ENCODE measurements around the gene CYP4A22. TPM values are rescaled to one million over a fixed set of nuclear protein-coding genes. Genes with fewer than 3 reads are reported as not detected.
"Not testable (repeated sequence)": the region's sequence is repeated elsewhere in the genome, so short reads cannot be mapped to it uniquely, and the experiment has no call there.

CYP4A22 gene
- total RNA-seq, 2 donors from 2014 or later: not detected

- intact Hi-C loops (cut with DNase I): no loop called here
- H3K9me3 ChIP-seq: no peaks in the 10 kb centered on the region
- H3K4me1 ChIP-seq (replicated peaks): no peaks in the 10 kb centered on the region
- no peaks in the 10 kb centered on the region for H3K36me3 ChIP-seq
- H3K27ac ChIP-seq: no peak overlapping the region
- TF ChIP-seq POLR2A (IDR thresholded peaks at IDR 0.05) (no peak), CTCF (IDR thresholded peaks at IDR 0.05) (no peak), POLR2AphosphoS5 (IDR thresholded peaks at IDR 0.05) (no peak)
- no peak for DNase-seq (ENCODE audit: low spot score)
- H3K4me3 ChIP-seq: no peak overlapping the region
- H3K27me3 ChIP-seq (replicated peaks; ENCODE audit: insufficient read depth): no peaks in the 10 kb centered on the region
- WGBS: 89% methylated on average over 4 of the region's 4 CpGs
Observed at GRCh38 chr1:47113178-47113577, 24.1 kb upstream of the CYP4A22 start.

- H3K36me3 ChIP-seq; H3K27ac ChIP-seq; intact Hi-C loops (cut with DNase I); DNase-seq (ENCODE audit: low spot score); H3K4me3 ChIP-seq; H3K4me1 ChIP-seq (replicated peaks); H3K27me3 ChIP-seq (replicated peaks; ENCODE audit: insufficient read depth); H3K9me3 ChIP-seq: not testable (repeated sequence)
- 95% methylated on average over 1 of the region's 1 CpG for WGBS
Observed at GRCh38 chr1:47121039-47121438, 16.2 kb upstream of the CYP4A22 start.

GRCh38 chr1:47124834-47125233 is 12.4 kb upstream of the CYP4A22 start:
- H3K9me3 ChIP-seq; H3K27ac ChIP-seq; H3K36me3 ChIP-seq; H3K4me3 ChIP-seq; H3K4me1 ChIP-seq (replicated peaks); DNase-seq (ENCODE audit: low spot score); H3K27me3 ChIP-seq (replicated peaks; ENCODE audit: insufficient read depth); intact Hi-C loops (cut with DNase I): not testable (repeated sequence)

- H3K36me3 ChIP-seq; H3K4me1 ChIP-seq (replicated peaks); H3K4me3 ChIP-seq; H3K27ac ChIP-seq; H3K27me3 ChIP-seq (replicated peaks; ENCODE audit: insufficient read depth); H3K9me3 ChIP-seq; intact Hi-C loops (cut with DNase I); DNase-seq (ENCODE audit: low spot score): not testable (repeated sequence)
- WGBS: 98% methylated on average over 2 of the region's 2 CpGs
Observed at GRCh38 chr1:47126997-47127396, 10.2 kb upstream of the CYP4A22 start.

GRCh38 chr1:47128221-47128620 is 9.0 kb upstream of the CYP4A22 start:
- intact Hi-C loops (cut with DNase I): no loop called here
- 100% methylated on average over 1 of the region's 1 CpG for WGBS

GRCh38 chr1:47128854-47129253 is 8.4 kb upstream of the CYP4A22 start:
- 46% methylated on average over 2 of the region's 2 CpGs for WGBS
- H3K27me3 ChIP-seq (replicated peaks; ENCODE audit: insufficient read depth); intact Hi-C loops (cut with DNase I); H3K27ac ChIP-seq; DNase-seq (ENCODE audit: low spot score); H3K9me3 ChIP-seq; H3K36me3 ChIP-seq; H3K4me1 ChIP-seq (replicated peaks); H3K4me3 ChIP-seq: not testable (repeated sequence)

More at GRCh38 chr1:47128221-47128620, 9.0 kb upstream of the CYP4A22 start:
- no peak for DNase-seq (ENCODE audit: low spot score)
- no peaks in the 10 kb centered on the region for H3K9me3 ChIP-seq
- no peaks in the 10 kb centered on the region for H3K4me1 ChIP-seq (replicated peaks)
- H3K36me3 ChIP-seq: no peaks in the 10 kb centered on the region
- no peak overlapping the region for H3K27ac ChIP-seq
- TF ChIP-seq CTCF (IDR thresholded peaks at IDR 0.05): no peak
- no peak for TF ChIP-seq POLR2A (IDR thresholded peaks at IDR 0.05)
- no peak for TF ChIP-seq POLR2AphosphoS5 (IDR thresholded peaks at IDR 0.05)
- no peak overlapping the region for H3K4me3 ChIP-seq
- no peaks in the 10 kb centered on the region for H3K27me3 ChIP-seq (replicated peaks; ENCODE audit: insufficient read depth)

GRCh38 chr1:47129489-47130230 is 7.6 kb upstream of the CYP4A22 start:
- H3K27ac ChIP-seq; H3K9me3 ChIP-seq; DNase-seq (ENCODE audit: low spot score); H3K4me3 ChIP-seq; H3K4me1 ChIP-seq (replicated peaks); H3K36me3 ChIP-seq; H3K27me3 ChIP-seq (replicated peaks; ENCODE audit: insufficient read depth); intact Hi-C loops (cut with DNase I): not testable (repeated sequence)
- WGBS: 75% methylated on average over 8 of the region's 8 CpGs

- intact Hi-C loops (cut with DNase I): not testable (repeated sequence)
- WGBS: 92% methylated on average over 3 of the region's 3 CpGs
Observed at GRCh38 chr1:47132665-47133064, 4.6 kb upstream of the CYP4A22 start.

More at GRCh38 chr1:47132665-47133064, 4.6 kb upstream of the CYP4A22 start:
- not testable (repeated sequence) for H3K27me3 ChIP-seq (replicated peaks; ENCODE audit: insufficient read depth); H3K4me3 ChIP-seq; H3K27ac ChIP-seq; DNase-seq (ENCODE audit: low spot score); H3K4me1 ChIP-seq (replicated peaks); H3K36me3 ChIP-seq; H3K9me3 ChIP-seq
